GM23248 (cell line): ENCODE results near the gene CCDC66.
"Not testable (repeated sequence)": the region's sequence is repeated elsewhere in the genome, so short reads cannot be mapped to it uniquely, and the experiment has no call there.

Source experiments
- EZH2 ChIP-seq: fragments of 200-600 bp; sonication (generic); IDR thresholded peaks from 2 replicates; pipeline ENCODE4 v1.6.1; 2018; ENCODE audit warnings: antibody characterized with exemption, mild to moderate bottlenecking; ENCODE audit not compliant: insufficient read depth, poor library complexity, severe bottlenecking
- EZH2phosphoT487 ChIP-seq: fragments of 200-600 bp; sonication (generic); IDR thresholded peaks from 2 replicates; pipeline ENCODE4 v1.6.1; 2018; ENCODE audit warnings: antibody characterized with exemption, moderate library complexity, mild to moderate bottlenecking, low read depth; ENCODE audit not compliant: insufficient read depth

- TF ChIP-seq EZH2, EZH2phosphoT487: not testable (repeated sequence)
Observed at GRCh38 chr3:56584275-56584674, 27.3 kb downstream of the CCDC66 start.
